Gastroesophageal sphincter (tissue), 3 donors: ENCODE data around the gene C8G.

Experiments used
- EP300 ChIP-seq: sonication (generic); formaldehyde crosslinking; IDR thresholded peaks from one replicate; pipeline ENCODE4 v1.6.1; 2017; ENCODE audit warnings: antibody characterized with exemption, mild to moderate bottlenecking
- POLR2A ChIP-seq, 2 donors: fragments of 450-650 bp; IDR thresholded peaks; one replicate each; pipeline ENCODE4 v1.6.1; 2017; ENCODE audit warnings: antibody characterized with exemption in 2 of 2, mild to moderate bottlenecking in 2 of 2, moderate library complexity in 1 of 2
- POLR2AphosphoS5 ChIP-seq: sonication (generic); formaldehyde crosslinking; IDR thresholded peaks from one replicate; pipeline ENCODE4 v1.6.1; 2017; ENCODE audit warnings: antibody characterized with exemption
- TF ChIP-seq, protein P1 (sequence below), 4 experiments: fragments of 200-600 bp in 2 of 4; fragments of 450-650 bp in 2 of 4; sonication (generic) in 1 of 4; IDR thresholded peaks; one replicate each; pipeline ENCODE4 v1.5.1; 2017 to 2019; ENCODE audit warnings: antibody characterized with exemption in 4 of 4, mild to moderate bottlenecking in 2 of 4, moderate library complexity in 2 of 4

DNA sequence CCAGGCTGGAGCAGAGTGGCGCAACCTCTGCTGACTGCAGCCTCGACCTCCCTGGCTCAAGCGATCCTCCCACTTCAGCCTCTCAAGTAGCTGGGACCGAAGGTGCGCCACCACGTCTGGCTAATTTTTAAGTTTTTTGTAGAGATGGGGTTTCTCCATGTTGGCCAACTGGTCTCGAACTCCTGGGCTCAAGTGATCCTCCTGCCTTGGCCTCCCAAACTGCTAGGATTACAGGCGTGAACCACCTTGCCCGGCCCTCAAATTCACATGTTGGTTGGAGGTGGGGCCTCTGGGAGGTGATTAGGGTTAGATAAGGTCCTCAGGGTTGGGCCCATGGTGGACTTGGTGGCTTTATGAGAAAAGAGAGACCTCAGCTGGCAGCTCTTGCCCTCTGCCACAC lies 17.1 kb downstream of the C8G start:
- TF ChIP-seq, protein P1, sequence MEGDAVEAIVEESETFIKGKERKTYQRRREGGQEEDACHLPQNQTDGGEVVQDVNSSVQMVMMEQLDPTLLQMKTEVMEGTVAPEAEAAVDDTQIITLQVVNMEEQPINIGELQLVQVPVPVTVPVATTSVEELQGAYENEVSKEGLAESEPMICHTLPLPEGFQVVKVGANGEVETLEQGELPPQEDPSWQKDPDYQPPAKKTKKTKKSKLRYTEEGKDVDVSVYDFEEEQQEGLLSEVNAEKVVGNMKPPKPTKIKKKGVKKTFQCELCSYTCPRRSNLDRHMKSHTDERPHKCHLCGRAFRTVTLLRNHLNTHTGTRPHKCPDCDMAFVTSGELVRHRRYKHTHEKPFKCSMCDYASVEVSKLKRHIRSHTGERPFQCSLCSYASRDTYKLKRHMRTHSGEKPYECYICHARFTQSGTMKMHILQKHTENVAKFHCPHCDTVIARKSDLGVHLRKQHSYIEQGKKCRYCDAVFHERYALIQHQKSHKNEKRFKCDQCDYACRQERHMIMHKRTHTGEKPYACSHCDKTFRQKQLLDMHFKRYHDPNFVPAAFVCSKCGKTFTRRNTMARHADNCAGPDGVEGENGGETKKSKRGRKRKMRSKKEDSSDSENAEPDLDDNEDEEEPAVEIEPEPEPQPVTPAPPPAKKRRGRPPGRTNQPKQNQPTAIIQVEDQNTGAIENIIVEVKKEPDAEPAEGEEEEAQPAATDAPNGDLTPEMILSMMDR (IDR thresholded peaks at IDR 0.05): no peak
- TF ChIP-seq POLR2A (IDR thresholded peaks at IDR 0.05) (no peak), EP300 (no peak), POLR2AphosphoS5 (no peak)
